ENCODE measurements around the gene BCAS3.

The BCAS3 gene

GRCh38 chr17:60893475-60893874, 215.8 kb downstream of the BCAS3 start:
- no peak overlapping the region for H3K4me3 Mint-ChIP-seq
- H3K4me1 Mint-ChIP-seq: peaks cover 3% of the 10 kb centered on the region
- H3K27ac Mint-ChIP-seq: no peak overlapping the region
- ATAC-seq: no peak
- peaks cover 22% of the 10 kb centered on the region for H3K9me3 Mint-ChIP-seq
- H3K36me3 Mint-ChIP-seq: peaks cover 47% of the 10 kb centered on the region
- H3K27me3 Mint-ChIP-seq: no peaks in the 10 kb centered on the region

GRCh38 chr17:60896996-60897395, 219.3 kb downstream of the BCAS3 start:
- H3K27me3 Mint-ChIP-seq: no peaks in the 10 kb centered on the region
- H3K36me3 Mint-ChIP-seq: peaks cover 49% of the 10 kb centered on the region
- H3K4me1 Mint-ChIP-seq: peaks cover 6% of the 10 kb centered on the region
- H3K9me3 Mint-ChIP-seq: peaks cover 23% of the 10 kb centered on the region
- no peak overlapping the region for H3K27ac Mint-ChIP-seq
- no peak overlapping the region for H3K4me3 Mint-ChIP-seq
- no peak for ATAC-seq

GRCh38 chr17:60899115-60899514, 221.5 kb downstream of the BCAS3 start:
- ATAC-seq: no peak
- Mint-ChIP-seq H3K4me3 (no peak overlapping the region), H3K27ac (no peak overlapping the region), H3K9me3 (peaks cover 17% of the 10 kb centered on the region), H3K27me3 (no peaks in the 10 kb centered on the region), H3K4me1 (peaks cover 6% of the 10 kb centered on the region), H3K36me3 (peaks cover 39% of the 10 kb centered on the region)

- H3K4me3 Mint-ChIP-seq: no peak overlapping the region
- no peak overlapping the region for H3K27ac Mint-ChIP-seq
- H3K36me3 Mint-ChIP-seq: peaks cover 28% of the 10 kb centered on the region
- no peak for ATAC-seq
- peaks cover 14% of the 10 kb centered on the region for H3K9me3 Mint-ChIP-seq
- H3K4me1 Mint-ChIP-seq: peaks cover 6% of the 10 kb centered on the region
- no peaks in the 10 kb centered on the region for H3K27me3 Mint-ChIP-seq
These were observed 223.0 kb downstream of the BCAS3 start for GRCh38 chr17:60900688-60901087.

- Mint-ChIP-seq H3K4me1 (peaks cover 6% of the 10 kb centered on the region), H3K36me3 (peaks cover 27% of the 10 kb centered on the region)
- no peak for ATAC-seq
These were observed 223.6 kb downstream of the BCAS3 start for GRCh38 chr17:60901242-60901641.

GRCh38 chr17:60901806-60902205, 224.2 kb downstream of the BCAS3 start:
- H3K4me1 Mint-ChIP-seq: peaks cover 6% of the 10 kb centered on the region
- ATAC-seq: no peak
- no peak overlapping the region for H3K4me3 Mint-ChIP-seq
- H3K27me3 Mint-ChIP-seq: no peaks in the 10 kb centered on the region
- H3K9me3 Mint-ChIP-seq: peaks cover 9% of the 10 kb centered on the region
- no peak overlapping the region for H3K27ac Mint-ChIP-seq
- H3K36me3 Mint-ChIP-seq: peaks cover 23% of the 10 kb centered on the region

More at GRCh38 chr17:60901242-60901641, 223.6 kb downstream of the BCAS3 start:
- H3K27ac Mint-ChIP-seq: no peak overlapping the region
- H3K27me3 Mint-ChIP-seq: no peaks in the 10 kb centered on the region
- peaks cover 14% of the 10 kb centered on the region for H3K9me3 Mint-ChIP-seq
- no peak overlapping the region for H3K4me3 Mint-ChIP-seq

- Mint-ChIP-seq H3K27me3 (no peaks in the 10 kb centered on the region), H3K4me1 (peaks cover 6% of the 10 kb centered on the region), H3K27ac (no peak overlapping the region), H3K9me3 (peaks cover 4% of the 10 kb centered on the region), H3K4me3 (no peak overlapping the region), H3K36me3 (peaks cover 17% of the 10 kb centered on the region)
- no peak for ATAC-seq
These were observed 224.7 kb downstream of the BCAS3 start for GRCh38 chr17:60902399-60902798.

GRCh38 chr17:60904582-60904981, 226.9 kb downstream of the BCAS3 start:
- no peaks in the 10 kb centered on the region for H3K4me1 Mint-ChIP-seq

GRCh38 chr17:60905709-60906108, 228.1 kb downstream of the BCAS3 start:
- no peak for ATAC-seq
- Mint-ChIP-seq H3K27me3 (no peaks in the 10 kb centered on the region), H3K9me3 (no peaks in the 10 kb centered on the region), H3K4me1 (no peaks in the 10 kb centered on the region), H3K4me3 (no peak overlapping the region), H3K27ac (no peak overlapping the region), H3K36me3 (peaks cover 12% of the 10 kb centered on the region)

More at GRCh38 chr17:60904582-60904981, 226.9 kb downstream of the BCAS3 start:
- ATAC-seq: no peak
- Mint-ChIP-seq H3K4me3 (no peak overlapping the region), H3K9me3 (no peaks in the 10 kb centered on the region), H3K27me3 (no peaks in the 10 kb centered on the region), H3K36me3 (peaks cover 6% of the 10 kb centered on the region), H3K27ac (no peak overlapping the region)

- Mint-ChIP-seq H3K36me3 (peaks cover 13% of the 10 kb centered on the region), H3K9me3 (no peaks in the 10 kb centered on the region), H3K27me3 (no peaks in the 10 kb centered on the region), H3K27ac (no peak overlapping the region), H3K4me1 (no peaks in the 10 kb centered on the region), H3K4me3 (no peak overlapping the region)
- ATAC-seq: no peak
These were observed 230.7 kb downstream of the BCAS3 start for GRCh38 chr17:60908324-60908723.

GRCh38 chr17:60909405-60909804, 231.8 kb downstream of the BCAS3 start:
- Mint-ChIP-seq H3K27ac (no peak overlapping the region), H3K9me3 (no peaks in the 10 kb centered on the region), H3K4me3 (no peak overlapping the region), H3K4me1 (no peaks in the 10 kb centered on the region), H3K27me3 (no peaks in the 10 kb centered on the region), H3K36me3 (peaks cover 24% of the 10 kb centered on the region)
- no peak for ATAC-seq

- Mint-ChIP-seq H3K27me3 (no peaks in the 10 kb centered on the region), H3K9me3 (peaks cover 2% of the 10 kb centered on the region), H3K4me3 (no peak overlapping the region), H3K36me3 (peaks cover 26% of the 10 kb centered on the region), H3K4me1 (no peaks in the 10 kb centered on the region), H3K27ac (no peak overlapping the region)
- no peak for ATAC-seq
These were observed 232.8 kb downstream of the BCAS3 start for GRCh38 chr17:60910415-60910814.

- H3K9me3 Mint-ChIP-seq: peaks cover 7% of the 10 kb centered on the region
- no peak overlapping the region for H3K27ac Mint-ChIP-seq
- no peaks in the 10 kb centered on the region for H3K27me3 Mint-ChIP-seq
- H3K36me3 Mint-ChIP-seq: peaks cover 41% of the 10 kb centered on the region
- no peak for ATAC-seq
- no peaks in the 10 kb centered on the region for H3K4me1 Mint-ChIP-seq
- no peak overlapping the region for H3K4me3 Mint-ChIP-seq
These were observed 236.4 kb downstream of the BCAS3 start for GRCh38 chr17:60914078-60914477.

- H3K4me1 Mint-ChIP-seq: no peaks in the 10 kb centered on the region
These were observed 238.4 kb downstream of the BCAS3 start for GRCh38 chr17:60916043-60916442.

GRCh38 chr17:60920107-60920506, 242.5 kb downstream of the BCAS3 start:
- no peaks in the 10 kb centered on the region for H3K27me3 Mint-ChIP-seq
- no peak overlapping the region for H3K4me3 Mint-ChIP-seq
- no peak overlapping the region for H3K27ac Mint-ChIP-seq
- peaks cover 5% of the 10 kb centered on the region for H3K9me3 Mint-ChIP-seq
- H3K36me3 Mint-ChIP-seq: peaks cover 22% of the 10 kb centered on the region
- H3K4me1 Mint-ChIP-seq: no peaks in the 10 kb centered on the region
- no peak for ATAC-seq

More at GRCh38 chr17:60916043-60916442, 238.4 kb downstream of the BCAS3 start:
- Mint-ChIP-seq H3K27me3 (no peaks in the 10 kb centered on the region), H3K36me3 (peaks cover 38% of the 10 kb centered on the region), H3K9me3 (peaks cover 7% of the 10 kb centered on the region), H3K27ac (no peak overlapping the region), H3K4me3 (no peak overlapping the region)
- no peak for ATAC-seq

- Mint-ChIP-seq H3K36me3 (peaks cover 11% of the 10 kb centered on the region), H3K9me3 (no peaks in the 10 kb centered on the region), H3K27ac (no peak overlapping the region), H3K4me1 (no peaks in the 10 kb centered on the region), H3K4me3 (no peak overlapping the region), H3K27me3 (no peaks in the 10 kb centered on the region)
- ATAC-seq: no peak
These were observed 245.3 kb downstream of the BCAS3 start for GRCh38 chr17:60923000-60923399.

Data from stimulated activated memory B cell treated with anti-CD40 and anti-IgM and Interleukin-4, amounts not matched to agents 10 μg/mL and 1 μg/mL and 100 μg/mL, for 72 hours (primary cell).